ENCODE measurements around the gene ANKRD26. TPM values are rescaled to one million over a fixed set of nuclear protein-coding genes. Genes with fewer than 3 reads are reported as not detected.

Gene ANKRD26
- total RNA-seq, 6 experiments from 2014 or later, result 2.1 to 4.3 (median 3.4) TPM

DNA sequence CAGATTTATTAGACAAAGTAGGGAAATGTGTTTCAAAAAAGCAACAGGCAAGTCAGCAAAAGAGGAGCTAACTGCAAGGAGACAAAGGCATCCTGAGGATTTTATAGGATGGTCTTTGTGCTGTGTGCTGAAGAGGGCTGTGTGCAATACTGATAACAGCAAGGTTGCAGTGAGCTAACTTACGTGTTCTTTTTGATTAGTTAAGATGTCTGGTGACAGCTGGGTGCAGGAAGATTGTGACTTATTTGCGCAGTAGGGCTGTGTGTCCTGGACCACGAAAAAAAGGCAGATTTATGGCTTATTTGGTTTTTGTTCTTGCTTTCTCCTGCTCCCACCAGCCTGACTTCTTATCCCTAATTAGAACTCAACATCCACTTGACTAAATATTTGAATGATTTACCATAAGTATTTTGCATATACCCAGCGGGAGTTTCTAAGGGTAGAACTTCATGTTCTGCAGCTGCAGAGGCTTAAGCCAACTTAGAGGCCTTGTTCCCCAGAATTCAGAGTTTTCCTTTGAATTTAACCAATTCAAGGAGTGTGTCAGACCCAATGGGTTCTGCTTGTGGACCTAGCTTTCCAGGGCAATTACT is 119.0 kb downstream of the ANKRD26 start:
- no peak for ATAC-seq
- no peak for TF ChIP-seq POLR2A (IDR thresholded peaks at IDR 0.05)
- TF ChIP-seq, protein P1, sequence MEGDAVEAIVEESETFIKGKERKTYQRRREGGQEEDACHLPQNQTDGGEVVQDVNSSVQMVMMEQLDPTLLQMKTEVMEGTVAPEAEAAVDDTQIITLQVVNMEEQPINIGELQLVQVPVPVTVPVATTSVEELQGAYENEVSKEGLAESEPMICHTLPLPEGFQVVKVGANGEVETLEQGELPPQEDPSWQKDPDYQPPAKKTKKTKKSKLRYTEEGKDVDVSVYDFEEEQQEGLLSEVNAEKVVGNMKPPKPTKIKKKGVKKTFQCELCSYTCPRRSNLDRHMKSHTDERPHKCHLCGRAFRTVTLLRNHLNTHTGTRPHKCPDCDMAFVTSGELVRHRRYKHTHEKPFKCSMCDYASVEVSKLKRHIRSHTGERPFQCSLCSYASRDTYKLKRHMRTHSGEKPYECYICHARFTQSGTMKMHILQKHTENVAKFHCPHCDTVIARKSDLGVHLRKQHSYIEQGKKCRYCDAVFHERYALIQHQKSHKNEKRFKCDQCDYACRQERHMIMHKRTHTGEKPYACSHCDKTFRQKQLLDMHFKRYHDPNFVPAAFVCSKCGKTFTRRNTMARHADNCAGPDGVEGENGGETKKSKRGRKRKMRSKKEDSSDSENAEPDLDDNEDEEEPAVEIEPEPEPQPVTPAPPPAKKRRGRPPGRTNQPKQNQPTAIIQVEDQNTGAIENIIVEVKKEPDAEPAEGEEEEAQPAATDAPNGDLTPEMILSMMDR (IDR thresholded peaks at IDR 0.05), result no peak
- H3K4me3 ChIP-seq, result no peak overlapping the region
- no peaks in the 10 kb centered on the region for H3K4me1 ChIP-seq
- no peaks in the 10 kb centered on the region for H3K27me3 ChIP-seq
- no peaks in the 10 kb centered on the region for H3K9me3 ChIP-seq
- H3K36me3 ChIP-seq, result no peaks in the 10 kb centered on the region
- DNase-seq, result no peak
- intact Hi-C loops (cut with DNase I), result no loop called here
- no peak overlapping the region for H3K27ac ChIP-seq
- 89% methylated on average over 4 of the region's 4 CpGs for WGBS (ENCODE audit: insufficient coverage, low coverage, low lambda C conversion rate, missing lambda C conversion rate)

DNA sequence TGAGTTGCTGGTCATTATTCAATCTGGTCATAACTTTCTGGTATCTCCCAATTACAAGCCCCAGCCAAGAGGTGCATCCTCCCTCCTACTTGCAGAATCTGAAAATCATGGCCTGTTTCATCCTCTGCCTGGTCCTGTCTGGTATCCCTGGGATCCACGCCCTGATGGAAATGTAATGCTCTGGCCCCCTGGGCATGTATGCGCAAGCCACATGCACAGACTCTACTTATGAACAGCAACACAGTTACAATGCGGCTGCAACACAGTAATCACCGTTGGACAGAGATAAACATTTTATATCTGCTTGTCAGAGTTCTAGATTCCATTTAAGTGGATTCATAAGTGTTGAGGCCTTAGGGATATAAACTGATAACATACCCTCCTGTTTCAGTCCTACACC is 121.8 kb downstream of the ANKRD26 start:
- Histone ChIP-seq H3K36me3 (no peaks in the 10 kb centered on the region), H3K27ac (no peak overlapping the region), H3K4me3 (no peak overlapping the region), H3K9me3 (no peaks in the 10 kb centered on the region), H3K4me1 (no peaks in the 10 kb centered on the region), H3K27me3 (no peaks in the 10 kb centered on the region)
- ATAC-seq, result no peak
- TF ChIP-seq, protein P1 (IDR thresholded peaks at IDR 0.05), result no peak
- no peak for TF ChIP-seq POLR2A (IDR thresholded peaks at IDR 0.05)
- intact Hi-C loops (cut with DNase I), result no loop called here
- 89% methylated on average over 4 of the region's 4 CpGs for WGBS (ENCODE audit: insufficient coverage, low coverage, low lambda C conversion rate, missing lambda C conversion rate)
- DNase-seq, result no peak

DNA sequence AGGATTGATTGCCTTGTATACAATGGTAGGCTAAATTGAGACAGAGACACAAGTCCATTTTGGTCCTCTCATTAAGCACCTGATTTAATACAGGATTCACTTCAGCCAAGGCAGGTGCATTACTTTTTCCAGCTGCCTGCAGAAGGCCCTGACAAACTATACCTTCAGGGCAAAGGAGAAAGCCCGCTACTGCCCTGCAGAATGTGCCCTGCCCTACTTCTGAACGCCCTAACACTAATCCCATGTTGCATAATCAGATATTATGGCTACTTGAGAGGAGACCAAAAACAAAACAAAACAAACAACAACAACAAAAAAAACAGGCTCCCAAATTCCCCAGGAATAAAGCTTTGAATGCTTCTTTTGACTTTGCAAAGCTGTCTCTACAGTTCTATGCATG is 122.7 kb downstream of the ANKRD26 start:
- no peak overlapping the region for H3K4me3 ChIP-seq
- no peaks in the 10 kb centered on the region for H3K9me3 ChIP-seq
- 92% methylated on average over 2 of the region's 2 CpGs for WGBS (ENCODE audit: insufficient coverage, low coverage, low lambda C conversion rate, missing lambda C conversion rate)
- H3K27me3 ChIP-seq, result no peaks in the 10 kb centered on the region
- H3K4me1 ChIP-seq, result no peaks in the 10 kb centered on the region
- no peaks in the 10 kb centered on the region for H3K36me3 ChIP-seq
- TF ChIP-seq POLR2A (IDR thresholded peaks at IDR 0.05), result no peak
- TF ChIP-seq, protein P1 (IDR thresholded peaks at IDR 0.05), result no peak
- intact Hi-C loops (cut with DNase I), result no loop called here
- ATAC-seq (no peak), DNase-seq (no peak)
- H3K27ac ChIP-seq, result no peak overlapping the region

DNA sequence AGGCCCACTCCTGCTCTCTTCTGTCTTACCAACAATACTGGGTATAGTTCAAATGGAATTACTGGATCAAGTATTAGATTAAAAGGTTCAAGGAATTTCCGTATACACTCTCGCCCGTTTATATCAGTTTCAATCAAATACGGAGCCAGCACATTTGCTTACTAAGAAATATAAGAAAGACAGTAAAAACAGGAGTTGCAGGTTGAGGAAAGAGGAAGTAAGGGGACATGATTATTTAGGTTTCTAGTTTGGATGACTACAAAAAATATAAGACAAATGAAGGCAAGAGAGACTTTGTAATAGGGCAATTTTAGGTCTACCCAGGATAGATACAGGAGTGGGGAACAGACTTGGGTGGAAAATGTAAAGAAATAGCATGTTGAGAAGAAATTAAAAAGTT is 129.6 kb downstream of the ANKRD26 start:
- ATAC-seq (no peak), DNase-seq (no peak)
- Histone ChIP-seq H3K36me3 (no peaks in the 10 kb centered on the region), H3K4me3 (no peak overlapping the region), H3K27me3 (no peaks in the 10 kb centered on the region), H3K9me3 (no peaks in the 10 kb centered on the region), H3K4me1 (no peaks in the 10 kb centered on the region), H3K27ac (no peak overlapping the region)
- WGBS (ENCODE audit: insufficient coverage, low coverage, low lambda C conversion rate, missing lambda C conversion rate), result 81% methylated on average over 4 of the region's 4 CpGs
- intact Hi-C loops (cut with DNase I), result no loop called here
- TF ChIP-seq, protein P1 (IDR thresholded peaks at IDR 0.05), result no peak
- TF ChIP-seq POLR2A (IDR thresholded peaks at IDR 0.05), result no peak

All from right lobe of liver (tissue), 6 donors.